ENCODE results near the gene P2RX3.
"Not testable (repeated sequence)": the region's sequence is repeated elsewhere in the genome, so short reads cannot be mapped to it uniquely, and the experiment has no call there.

Gene P2RX3

DNA sequence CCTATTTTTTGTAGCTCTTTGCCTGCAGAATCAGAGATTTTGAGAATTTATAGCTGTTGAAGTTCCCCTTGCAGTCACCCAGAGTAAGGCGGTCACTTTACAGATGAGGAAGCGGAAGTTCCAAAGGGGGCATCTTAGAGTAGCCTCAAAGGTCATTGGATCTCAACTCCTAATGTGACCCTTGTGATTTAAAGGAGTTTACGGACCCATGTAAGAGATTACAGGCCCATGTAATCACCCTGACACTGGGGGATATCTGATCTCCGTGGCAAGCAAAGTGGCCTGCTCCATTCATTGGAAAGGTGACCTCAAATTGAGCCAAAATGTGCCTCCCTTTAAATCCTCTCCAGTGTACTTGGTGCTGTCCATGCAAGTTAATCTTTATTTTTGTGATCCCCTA lies 15.7 kb downstream of the P2RX3 start:
- DNase-seq, result no peak

DNA sequence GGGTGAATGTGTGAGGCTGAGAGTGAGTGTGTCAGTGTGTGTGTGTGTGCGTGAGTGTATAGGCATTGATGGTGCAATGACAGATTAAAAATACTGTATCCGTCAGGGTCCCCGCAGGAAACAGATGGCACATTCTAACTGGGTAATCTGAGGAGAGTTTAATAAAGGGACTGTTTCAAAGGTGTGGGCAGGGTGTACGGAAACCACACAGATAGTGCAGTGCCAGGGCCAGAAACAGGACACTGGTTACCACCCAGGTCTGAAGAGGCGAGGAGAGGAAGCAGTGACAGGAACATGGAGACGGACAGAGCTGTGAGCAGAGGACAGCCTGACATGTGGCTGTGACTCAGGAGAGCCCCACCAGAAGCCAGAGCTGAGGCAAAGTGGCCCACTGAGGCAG lies 16.5 kb downstream of the P2RX3 start:
- no peak for DNase-seq

DNA sequence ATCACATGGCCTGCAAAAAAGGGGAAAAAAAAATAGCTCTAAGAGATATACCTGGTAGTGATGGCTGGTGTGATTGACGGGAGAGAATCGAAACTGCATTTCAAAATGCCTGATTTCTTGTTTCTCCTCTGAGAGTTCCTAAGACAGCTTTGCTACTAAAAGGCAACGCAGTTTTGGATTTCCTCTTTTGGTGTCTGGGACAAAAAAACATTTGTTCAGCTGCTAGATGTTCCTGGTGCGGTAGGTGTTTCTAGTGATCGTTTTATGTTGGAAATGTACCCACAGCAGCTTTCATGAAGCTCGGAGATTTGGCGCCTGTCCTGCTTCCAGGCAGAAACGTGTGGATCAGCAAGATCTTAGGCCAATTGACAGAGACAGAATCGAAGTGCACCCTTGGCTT lies 18.1 kb downstream of the P2RX3 start:
- no peak for DNase-seq

DNA sequence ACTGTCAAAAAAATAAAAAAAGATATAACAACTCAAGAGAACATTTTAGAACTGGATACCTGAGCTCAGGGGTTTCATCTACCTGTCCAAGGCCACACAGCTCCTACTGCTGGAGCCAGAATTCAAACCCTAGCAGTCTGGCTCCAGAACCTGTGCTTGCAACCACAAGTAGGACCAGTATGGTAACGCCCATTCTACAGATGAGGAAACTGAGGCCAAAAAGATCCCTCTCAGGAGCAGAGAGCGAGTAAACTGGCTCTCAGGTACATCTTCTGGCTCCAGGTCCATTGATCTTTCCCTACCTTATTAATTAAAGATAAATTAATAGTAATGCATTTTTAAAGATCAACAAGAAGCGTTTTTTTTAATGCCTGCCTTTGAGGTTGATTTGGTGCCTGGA lies 19.2 kb downstream of the P2RX3 start:
- DNase-seq, result no peak

DNA sequence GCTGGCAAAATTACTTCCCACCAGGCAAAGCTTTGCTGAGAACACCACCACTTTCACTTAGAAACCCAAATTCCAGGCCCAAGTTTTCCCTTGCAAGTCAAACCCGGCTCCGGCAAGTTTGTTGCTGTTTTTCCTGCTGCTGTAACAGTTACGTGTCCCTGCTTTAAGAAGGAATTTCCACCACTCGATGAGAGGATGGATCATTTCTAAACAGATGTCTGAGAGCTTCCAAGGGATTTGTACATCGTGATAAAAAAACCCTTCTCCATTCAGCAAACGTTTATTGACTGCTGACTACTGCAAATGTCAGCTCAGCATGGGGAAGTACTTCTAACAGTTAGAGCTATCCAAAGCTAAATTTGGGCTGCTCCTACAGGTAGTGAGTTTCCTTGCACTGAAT lies 19.7 kb downstream of the P2RX3 start:
- DNase-seq, result no peak

DNA sequence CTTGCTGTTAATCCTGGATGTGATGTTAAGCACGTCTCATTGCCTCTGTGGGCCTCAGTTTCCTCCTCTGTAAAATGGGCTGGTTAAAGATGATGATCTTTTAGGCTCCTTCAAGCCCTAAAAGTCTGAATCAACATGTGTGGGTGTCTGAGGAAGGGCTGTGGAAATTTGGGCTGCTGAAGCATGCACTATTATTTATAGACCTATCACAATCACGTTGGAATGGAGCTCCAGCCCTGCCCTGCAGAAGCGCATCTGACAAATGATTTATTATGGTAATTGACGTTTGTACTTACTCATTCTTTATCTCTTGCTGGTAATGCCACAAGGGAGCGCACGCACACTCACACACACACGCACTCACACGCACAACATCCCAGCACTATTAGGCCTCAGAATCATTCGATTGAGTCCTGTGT lies 20.4 kb downstream of the P2RX3 start:
- DNase-seq, result no peak

DNA sequence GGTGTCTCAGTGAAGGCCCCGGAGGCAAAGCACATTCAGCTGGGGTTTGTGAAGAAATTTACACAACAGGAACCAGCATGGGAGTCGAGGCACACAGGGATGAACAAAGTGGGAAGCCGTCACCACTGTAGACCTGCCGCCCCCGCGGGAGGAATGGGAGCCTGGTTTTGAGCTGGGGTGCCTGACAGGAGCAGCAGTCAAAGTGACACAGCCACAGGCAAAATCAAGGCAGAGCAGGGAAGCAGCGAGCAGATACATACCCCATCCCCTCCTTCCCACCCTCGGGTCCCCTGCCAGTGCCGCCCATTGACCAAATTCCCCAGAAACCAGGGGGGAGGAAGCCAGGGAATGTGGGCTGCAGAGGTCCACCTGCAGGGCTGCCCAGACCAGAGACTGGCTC lies 20.8 kb downstream of the P2RX3 start:
- DNase-seq, result no peak

DNA sequence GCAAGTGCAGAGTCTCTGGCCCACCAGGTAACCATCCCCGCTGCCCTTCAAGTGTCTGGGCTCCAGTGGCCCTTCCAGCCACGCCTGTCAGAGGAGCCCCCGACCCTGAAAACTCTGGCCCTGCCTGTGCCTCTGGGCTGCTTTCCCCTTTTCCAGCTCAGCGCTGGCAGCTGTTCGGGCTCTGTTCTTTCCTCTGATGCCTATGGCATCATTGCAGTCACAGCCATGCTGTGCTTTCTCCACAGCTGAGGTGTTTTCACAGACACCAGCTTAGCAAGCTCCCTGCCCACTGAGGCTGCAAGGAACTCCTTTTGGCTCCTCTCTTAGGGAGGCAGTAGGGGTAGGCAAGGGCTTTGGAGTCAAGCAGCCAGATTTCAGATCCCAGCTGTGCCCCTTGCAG lies 21.2 kb downstream of the P2RX3 start:
- no peak for DNase-seq

DNA sequence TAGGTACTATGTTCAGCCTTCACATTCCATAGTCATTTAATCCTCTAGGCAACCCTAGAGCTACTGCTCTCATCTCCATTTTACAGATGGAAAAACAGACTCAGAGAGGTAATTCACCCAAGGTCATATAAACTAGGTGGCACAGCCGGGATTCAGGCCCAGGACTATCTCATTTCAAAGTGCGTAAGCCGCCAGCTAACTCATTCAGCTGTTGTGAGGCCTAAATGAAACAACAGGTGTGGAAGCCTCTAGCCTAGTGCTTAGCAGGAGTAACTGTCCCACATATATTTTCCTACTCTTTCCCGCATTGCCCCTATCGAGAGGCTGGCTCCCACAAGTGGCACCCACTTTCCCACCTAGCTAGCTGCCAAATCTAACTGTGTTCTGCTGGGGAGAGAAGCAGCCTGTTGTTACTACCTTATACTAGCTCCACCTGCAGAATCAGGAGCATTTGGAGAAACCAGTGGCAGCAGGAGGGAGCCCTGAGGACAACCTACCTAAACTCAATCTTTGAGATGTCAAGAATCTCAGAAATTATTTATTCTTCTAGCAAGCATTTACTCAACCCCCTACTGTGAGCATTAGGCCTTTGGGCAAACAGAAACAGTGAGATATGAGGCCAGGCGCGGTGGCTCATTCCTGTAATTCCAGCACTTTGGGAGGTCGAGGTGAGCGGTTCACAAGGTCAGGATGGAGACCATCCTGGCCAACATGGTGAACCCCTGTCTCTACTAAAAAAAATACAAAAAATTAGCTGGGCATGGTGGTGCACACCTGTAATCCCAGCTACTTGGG lies 21.9 kb downstream of the P2RX3 start:
- no peak for DNase-seq

DNA sequence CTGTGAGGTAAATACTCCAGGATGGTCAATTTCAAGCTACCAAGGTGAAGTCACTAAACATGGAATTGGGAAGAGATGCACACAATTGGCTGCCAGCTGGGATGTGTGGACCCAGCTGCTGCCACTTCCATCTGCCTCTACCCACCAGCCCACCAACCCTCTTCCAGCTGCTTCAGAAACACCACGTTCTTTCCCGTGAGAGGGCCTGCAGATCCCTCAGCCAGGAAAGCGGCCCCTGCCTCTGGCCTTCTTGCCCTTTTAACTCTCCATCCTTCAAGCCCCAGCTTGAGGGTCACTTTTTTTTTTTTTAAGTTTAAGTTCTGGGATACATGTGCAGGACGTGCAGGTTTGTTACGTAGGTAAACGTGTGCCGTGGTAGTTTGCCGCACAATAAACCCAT lies 22.8 kb downstream of the P2RX3 start:
- DNase-seq, result no peak

DNA sequence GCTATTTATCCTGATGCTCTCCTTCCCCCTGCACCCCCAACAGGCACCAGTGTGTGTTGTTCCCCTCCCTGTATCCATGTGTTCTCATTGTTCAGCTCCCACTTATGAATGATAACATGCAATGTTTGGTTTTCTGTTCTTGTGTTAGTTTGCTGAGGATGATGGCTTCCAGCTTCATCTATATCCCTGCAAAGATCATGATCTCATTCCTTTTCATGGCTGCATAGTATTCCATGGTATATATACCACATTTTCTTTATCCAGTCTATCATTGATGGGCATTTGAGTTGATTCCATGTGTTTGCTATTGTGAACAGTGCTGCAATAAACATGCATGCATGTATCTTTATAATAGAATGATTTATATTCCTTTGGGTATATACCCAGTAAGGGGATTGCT lies 23.3 kb downstream of the P2RX3 start:
- DNase-seq, result not testable (repeated sequence)

DNA sequence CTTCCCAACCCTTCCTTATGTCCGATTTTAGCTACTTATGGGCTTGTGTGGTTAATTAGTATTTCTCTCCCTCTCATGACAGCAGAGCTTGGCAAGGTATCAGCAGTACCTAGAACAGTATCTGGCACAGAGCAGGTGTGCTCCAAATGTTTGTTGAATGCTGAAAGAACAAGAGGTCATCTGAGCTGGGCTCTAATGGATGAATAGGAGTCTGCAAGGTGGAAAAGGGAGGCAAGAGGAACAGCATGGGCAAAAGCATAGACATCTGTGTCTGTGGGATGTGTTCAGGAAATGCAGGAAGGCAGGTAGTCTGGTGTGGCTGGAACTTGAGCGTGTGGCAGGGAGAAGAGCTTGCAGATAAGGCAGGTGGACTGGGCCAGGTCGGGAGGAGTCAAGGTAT lies 23.8 kb downstream of the P2RX3 start:
- no peak for DNase-seq

DNA sequence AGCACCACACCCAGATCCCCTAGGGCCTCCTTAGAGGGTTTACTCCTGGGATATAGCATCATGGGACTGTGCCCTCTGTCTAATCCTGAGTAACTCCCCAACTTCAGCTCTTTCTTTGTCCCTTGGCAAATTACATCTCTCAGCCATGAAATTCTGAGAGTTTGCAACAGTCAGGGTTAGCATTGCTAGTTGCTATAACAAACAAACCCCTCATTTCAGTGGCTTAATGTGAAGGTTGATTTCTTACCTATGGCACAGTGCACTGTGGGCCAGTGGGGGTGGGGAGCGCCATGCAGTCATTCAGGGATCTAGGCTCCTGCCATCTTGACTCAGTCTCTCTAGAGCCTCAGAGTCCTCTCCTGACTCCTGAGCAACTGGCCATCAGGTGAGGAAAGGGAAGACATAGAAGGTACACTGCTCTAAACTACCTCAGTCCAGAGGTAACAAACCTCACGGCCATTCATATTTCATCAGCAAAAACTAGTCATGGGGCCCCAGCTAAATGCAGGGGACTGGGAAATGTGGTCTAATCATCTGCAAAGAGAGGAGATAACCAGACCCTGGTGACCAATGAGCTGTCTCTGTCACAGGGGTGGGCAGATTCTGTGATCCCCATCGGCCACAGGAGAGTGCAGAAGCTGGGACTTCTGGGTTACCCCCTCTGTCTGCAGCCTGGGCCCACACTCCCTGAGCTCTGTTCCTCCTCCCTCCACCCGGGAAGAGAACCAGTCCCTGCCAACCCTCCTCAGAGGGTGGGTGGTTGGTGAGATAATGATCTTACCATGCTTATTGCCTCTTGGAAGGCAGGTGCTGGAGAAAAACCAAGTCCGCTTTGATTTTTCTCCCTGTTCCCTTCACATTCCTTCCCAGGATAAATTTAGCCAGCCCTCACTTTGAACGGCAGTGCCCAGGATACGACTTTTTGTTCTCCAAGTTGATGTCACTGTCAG lies 25.3 kb downstream of the P2RX3 start:
- DNase-seq, result no peak

DNA sequence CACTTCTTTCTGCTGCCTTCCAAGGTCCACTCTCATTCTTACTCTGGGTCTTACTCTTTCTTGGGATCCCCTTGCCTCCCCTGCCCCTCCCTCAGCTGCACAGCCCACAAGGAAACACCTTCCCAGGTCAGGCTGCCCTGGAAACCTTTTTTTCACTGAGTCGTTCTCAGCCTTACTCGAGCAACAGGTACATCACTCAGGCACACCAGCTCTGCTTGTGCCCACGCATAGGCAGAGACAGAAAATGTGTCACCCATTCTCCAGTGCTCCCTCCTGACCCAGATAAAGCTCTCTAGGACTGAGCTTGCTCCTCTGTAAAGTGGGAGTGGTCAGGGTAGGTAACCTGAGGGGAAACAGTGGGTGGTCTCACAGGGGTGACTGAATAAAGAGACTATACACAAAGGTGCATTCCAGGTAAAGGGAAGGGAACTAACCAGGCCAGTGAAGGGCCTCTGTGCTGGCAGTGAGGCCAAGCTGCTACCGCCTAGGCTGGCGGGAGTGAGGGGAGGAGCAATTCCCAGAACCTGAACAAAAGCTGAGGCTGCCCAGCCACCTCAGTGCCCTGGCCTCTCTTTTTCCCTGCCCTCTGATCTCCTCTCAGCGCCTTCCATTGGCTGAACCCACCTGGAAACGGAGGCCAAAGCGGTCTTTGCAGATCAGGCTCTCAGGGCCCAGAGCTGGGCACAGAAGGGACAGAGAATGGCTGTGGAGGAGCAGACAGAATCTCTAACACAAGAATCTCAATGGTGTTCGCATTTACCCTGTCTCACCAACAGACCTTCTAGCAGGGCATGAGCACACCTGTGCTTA lies 26.9 kb downstream of the P2RX3 start:
- no peak for DNase-seq

DNA sequence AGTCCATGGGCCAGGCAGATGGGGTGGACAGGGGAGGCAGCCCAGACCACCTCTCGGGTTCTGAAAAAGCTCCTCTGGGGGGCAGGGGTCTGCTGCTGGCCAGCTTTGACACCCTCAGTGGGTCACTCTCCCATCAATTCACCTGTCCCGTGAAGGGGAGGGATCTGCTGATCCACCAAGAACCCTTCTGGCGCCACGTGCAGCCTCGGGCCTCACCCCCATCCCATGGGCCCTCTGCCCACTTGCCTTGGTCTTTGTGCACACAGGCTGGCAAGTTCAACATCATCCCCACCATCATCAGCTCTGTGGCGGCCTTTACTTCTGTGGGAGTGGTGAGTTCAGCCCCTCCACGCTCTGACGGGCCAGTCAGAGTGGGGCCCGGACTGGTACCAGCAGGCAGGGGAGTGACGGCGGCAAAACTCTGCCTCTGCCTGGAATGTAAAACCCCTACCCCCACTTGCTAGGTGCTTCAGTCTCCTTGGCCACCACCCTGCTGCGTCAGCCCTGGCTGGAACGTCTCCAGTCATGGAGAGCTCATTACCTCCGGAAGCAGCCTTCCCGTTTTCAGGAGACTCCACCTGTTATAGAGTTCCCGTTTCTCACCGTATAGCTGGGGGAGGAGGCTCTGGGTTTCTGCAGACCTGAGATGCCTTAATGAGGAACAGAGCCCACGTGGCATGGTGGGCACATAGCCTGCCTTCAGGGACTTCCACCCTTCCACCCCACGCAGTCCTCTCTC lies 30.1 kb downstream of the P2RX3 start:
- no peak for DNase-seq

DNA sequence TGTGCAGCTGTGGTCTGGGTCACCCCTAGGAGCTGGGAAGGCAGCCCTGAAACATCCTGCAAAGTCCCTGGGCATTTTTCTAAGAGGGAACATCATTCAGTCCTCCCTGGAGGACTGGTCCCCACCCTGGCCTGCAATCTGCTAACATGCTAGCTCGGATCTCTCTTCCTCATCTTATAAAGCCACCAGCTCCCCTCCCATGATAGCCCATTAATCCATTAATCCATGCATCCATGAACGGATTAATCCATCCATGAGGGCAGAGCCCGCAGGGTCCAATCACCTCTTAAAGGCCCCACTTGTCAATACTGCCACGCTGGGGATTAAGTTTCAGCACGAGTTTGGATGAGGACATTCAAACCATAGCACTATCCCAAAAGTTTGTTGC lies 30.7 kb downstream of the P2RX3 start:
- DNase-seq, result no peak

DNA sequence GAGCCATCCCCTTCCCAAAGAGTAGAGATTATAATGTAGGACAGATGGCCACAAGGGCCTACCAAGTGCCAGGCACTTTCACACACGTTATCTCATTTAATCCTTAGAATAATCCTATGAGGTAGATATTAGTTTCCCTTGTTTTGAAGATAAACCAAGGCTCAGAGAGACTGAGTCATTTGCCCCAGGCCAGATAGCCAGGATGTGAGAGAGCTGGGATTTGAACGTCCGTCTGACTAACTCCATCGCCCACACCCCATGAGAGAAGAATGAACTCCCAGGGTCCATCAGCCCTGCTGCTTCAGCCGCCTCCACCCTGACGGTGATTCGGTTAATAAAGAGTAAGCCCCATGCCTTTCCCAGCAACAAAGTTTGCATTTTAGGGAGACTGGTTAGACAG lies 32.1 kb downstream of the P2RX3 start:
- no peak for DNase-seq

DNA sequence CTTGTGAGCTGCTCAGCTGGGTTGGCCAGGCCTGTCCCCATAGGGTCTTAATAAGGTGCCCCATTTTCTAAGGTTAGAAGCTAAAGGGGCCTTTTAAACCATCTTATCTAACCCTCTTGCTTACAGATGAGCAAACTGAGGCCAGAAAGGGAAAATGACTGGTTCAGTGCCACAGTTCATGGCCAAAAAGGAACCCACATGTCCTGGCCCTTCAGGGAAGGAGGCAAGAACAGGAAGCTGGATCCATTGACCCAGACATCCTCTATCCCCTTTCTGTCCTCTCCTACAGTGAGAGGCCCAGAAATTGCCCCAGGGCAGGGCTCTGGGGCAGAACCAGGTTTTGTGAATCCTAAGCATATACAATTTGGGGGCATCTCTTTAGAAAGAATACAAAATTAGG lies 32.8 kb downstream of the P2RX3 start:
- no peak for DNase-seq

DNA sequence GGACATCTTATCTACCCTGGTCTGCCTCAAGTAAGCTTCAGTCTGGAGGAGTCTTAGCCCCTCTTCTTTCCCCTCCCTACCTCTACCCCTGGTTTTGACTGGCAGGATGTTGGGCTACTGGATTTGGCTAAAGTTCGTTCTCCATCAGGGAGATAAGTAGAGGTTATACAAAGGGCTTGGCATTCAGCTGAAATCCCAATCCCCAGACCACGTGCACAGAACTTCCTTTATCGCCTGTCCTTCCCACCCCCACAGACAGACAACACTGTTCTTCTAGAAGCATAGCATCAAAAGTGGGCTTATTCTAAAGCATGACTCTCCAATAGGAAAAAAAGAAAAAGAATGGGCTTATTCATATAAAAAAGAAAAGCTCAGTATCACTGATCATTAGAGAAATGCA lies 35.0 kb downstream of the P2RX3 start:
- no peak for DNase-seq

DNA sequence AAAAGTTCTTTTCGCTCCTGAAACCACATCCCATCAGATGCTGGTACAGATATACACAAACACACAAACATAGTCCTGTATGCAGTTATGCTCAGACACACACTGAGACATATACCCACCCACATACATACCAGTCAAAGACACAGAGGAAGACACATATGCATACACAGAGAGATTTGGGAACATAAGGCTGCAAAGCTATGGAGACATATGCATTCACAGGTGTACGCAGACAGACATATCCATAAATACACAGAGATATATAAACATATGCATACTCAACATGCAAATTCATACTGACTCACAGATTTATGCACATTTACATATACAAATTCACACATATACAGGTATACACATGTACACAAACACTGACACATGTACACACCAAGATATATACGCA lies 36.8 kb downstream of the P2RX3 start:
- DNase-seq, result no peak

DNA sequence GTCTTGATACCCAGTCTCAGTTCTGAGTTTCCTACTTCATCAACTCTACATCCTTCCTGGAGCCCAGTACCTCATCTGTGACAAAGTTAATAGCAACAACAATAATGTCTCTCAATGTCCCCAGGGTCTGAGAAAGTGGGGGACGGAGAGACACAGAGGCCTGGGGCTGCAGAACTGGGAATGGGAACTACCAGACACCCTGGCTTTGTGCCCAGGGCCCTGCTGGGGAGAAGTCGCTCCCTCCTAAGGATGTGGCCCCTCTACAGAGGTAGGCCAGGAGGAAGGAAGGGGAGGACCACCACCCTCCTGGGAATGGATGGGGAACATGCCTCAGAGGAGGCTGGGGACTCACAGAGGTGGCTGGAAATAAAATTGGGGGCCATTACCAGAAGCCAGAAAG lies 37.3 kb downstream of the P2RX3 start:
- no peak for DNase-seq
